ENCODE measurements around the gene GLIS2. TPM values are rescaled to one million over a fixed set of nuclear protein-coding genes. Genes with fewer than 3 reads are reported as not detected.

GLIS2 gene
- polyA plus RNA-seq, 6 donors from 2014 or later, result not detected

DNA sequence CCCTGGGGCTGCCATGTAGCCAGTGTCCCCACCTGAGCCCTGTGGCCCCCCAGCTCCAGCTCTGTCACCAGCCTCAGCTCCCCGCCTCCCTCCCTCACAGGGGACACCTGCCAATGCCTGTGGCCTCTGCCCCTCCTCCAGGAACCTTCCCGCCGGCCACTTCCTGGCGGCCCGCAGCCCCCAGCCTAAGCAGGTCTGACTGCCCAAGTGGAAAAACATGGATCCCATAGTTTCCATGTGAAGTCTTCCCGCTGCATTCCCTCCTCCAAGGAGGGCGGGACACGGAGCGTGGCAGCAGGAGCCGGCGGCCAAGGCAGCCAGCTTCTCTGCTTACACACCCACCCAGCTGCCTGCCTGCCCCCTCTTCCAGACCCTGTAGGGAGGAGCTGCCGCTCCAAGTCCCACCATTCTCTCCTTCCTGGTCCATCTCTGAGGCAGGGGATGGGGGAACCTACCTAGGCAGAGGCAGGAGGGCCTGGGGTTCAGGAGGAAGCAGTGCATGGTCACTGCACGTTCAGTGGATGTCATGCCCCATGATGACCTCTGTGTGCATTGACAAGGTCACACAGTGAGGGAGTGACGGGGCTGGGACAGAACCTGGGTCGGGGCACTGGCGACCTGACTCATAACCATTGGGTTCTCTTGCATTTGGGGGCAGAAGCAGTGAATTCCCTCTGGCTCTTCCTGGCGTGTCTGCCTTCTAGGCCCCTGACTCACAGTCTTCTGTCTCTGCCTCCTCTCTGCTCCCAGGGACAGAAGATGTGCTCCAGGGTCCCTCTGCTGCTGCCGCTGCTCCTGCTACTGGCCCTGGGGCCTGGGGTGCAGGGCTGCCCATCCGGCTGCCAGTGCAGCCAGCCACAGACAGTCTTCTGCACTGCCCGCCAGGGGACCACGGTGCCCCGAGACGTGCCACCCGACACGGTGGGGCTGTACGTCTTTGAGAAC lies 64.5 kb downstream of the GLIS2 start:
- H3K4me3 Mint-ChIP-seq, result peak overlapping the region in 2 of 8 donors; percentile 19 to 70
- H3K27me3 Mint-ChIP-seq, result no peaks in the 10 kb centered on the region
- H3K36me3 Mint-ChIP-seq, result peaks cover 0 to 7% of the 10 kb centered on the region in 2 donors
- H3K4me1 Mint-ChIP-seq, result peaks cover 0 to 11% (median 4%) of the 10 kb centered on the region in 3 donors
- ATAC-seq (ENCODE audit: low read depth in 2 of 2) (no peak), DNase-seq (no peak)
- no peaks in the 10 kb centered on the region for H3K9me3 Mint-ChIP-seq
- H3K27ac Mint-ChIP-seq, result peak overlapping the region in 1 of 6 donors; percentile 60

DNA sequence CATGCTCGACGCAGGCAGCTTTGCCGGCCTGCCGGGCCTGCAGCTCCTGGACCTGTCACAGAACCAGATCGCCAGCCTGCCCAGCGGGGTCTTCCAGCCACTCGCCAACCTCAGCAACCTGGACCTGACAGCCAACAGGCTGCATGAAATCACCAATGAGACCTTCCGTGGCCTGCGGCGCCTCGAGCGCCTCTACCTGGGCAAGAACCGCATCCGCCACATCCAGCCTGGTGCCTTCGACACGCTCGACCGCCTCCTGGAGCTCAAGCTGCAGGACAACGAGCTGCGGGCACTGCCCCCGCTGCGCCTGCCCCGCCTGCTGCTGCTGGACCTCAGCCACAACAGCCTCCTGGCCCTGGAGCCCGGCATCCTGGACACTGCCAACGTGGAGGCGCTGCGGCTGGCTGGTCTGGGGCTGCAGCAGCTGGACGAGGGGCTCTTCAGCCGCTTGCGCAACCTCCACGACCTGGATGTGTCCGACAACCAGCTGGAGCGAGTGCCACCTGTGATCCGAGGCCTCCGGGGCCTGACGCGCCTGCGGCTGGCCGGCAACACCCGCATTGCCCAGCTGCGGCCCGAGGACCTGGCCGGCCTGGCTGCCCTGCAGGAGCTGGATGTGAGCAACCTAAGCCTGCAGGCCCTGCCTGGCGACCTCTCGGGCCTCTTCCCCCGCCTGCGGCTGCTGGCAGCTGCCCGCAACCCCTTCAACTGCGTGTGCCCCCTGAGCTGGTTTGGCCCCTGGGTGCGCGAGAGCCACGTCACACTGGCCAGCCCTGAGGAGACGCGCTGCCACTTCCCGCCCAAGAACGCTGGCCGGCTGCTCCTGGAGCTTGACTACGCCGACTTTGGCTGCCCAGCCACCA lies 65.4 kb downstream of the GLIS2 start:
- H3K27ac Mint-ChIP-seq, result peak overlapping the region in 2 of 6 donors; percentile 68 to 78
- H3K9me3 Mint-ChIP-seq, result no peaks in the 10 kb centered on the region
- H3K4me1 Mint-ChIP-seq, result peaks cover 0 to 11% (median 4%) of the 10 kb centered on the region in 3 donors
- no peaks in the 10 kb centered on the region for H3K27me3 Mint-ChIP-seq
- peaks cover 0 to 7% of the 10 kb centered on the region in 2 donors for H3K36me3 Mint-ChIP-seq
- no peak overlapping the region for H3K4me3 Mint-ChIP-seq
- ATAC-seq (ENCODE audit: low read depth in 2 of 2), result no peak
- no peak for DNase-seq

DNA sequence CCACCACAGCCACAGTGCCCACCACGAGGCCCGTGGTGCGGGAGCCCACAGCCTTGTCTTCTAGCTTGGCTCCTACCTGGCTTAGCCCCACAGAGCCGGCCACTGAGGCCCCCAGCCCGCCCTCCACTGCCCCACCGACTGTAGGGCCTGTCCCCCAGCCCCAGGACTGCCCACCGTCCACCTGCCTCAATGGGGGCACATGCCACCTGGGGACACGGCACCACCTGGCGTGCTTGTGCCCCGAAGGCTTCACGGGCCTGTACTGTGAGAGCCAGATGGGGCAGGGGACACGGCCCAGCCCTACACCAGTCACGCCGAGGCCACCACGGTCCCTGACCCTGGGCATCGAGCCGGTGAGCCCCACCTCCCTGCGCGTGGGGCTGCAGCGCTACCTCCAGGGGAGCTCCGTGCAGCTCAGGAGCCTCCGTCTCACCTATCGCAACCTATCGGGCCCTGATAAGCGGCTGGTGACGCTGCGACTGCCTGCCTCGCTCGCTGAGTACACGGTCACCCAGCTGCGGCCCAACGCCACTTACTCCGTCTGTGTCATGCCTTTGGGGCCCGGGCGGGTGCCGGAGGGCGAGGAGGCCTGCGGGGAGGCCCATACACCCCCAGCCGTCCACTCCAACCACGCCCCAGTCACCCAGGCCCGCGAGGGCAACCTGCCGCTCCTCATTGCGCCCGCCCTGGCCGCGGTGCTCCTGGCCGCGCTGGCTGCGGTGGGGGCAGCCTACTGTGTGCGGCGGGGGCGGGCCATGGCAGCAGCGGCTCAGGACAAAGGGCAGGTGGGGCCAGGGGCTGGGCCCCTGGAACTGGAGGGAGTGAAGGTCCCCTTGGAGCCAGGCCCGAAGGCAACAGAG lies 66.3 kb downstream of the GLIS2 start:
- no peaks in the 10 kb centered on the region for H3K9me3 Mint-ChIP-seq
- peaks cover 0 to 11% (median 4%) of the 10 kb centered on the region in 3 donors for H3K4me1 Mint-ChIP-seq
- peak in 1 of 2 donors; percentile 8 for ATAC-seq (ENCODE audit: low read depth in 2 of 2)
- DNase-seq, result no peak
- no peak overlapping the region for H3K4me3 Mint-ChIP-seq
- H3K27ac Mint-ChIP-seq, result peak overlapping the region in 3 of 6 donors; percentile 41 to 78 (median 68)
- H3K36me3 Mint-ChIP-seq, result peaks cover 0 to 7% of the 10 kb centered on the region in 2 donors
- H3K27me3 Mint-ChIP-seq, result no peaks in the 10 kb centered on the region

DNA sequence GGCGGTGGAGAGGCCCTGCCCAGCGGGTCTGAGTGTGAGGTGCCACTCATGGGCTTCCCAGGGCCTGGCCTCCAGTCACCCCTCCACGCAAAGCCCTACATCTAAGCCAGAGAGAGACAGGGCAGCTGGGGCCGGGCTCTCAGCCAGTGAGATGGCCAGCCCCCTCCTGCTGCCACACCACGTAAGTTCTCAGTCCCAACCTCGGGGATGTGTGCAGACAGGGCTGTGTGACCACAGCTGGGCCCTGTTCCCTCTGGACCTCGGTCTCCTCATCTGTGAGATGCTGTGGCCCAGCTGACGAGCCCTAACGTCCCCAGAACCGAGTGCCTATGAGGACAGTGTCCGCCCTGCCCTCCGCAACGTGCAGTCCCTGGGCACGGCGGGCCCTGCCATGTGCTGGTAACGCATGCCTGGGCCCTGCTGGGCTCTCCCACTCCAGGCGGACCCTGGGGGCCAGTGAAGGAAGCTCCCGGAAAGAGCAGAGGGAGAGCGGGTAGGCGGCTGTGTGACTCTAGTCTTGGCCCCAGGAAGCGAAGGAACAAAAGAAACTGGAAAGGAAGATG lies 67.0 kb downstream of the GLIS2 start:
- peaks cover 0 to 7% (median 4%) of the 10 kb centered on the region in 3 donors for H3K4me1 Mint-ChIP-seq
- no peak overlapping the region for H3K4me3 Mint-ChIP-seq
- H3K9me3 Mint-ChIP-seq, result no peaks in the 10 kb centered on the region
- H3K27me3 Mint-ChIP-seq, result no peaks in the 10 kb centered on the region
- H3K27ac Mint-ChIP-seq, result peak overlapping the region in 2 of 6 donors; percentile 41 to 78
- DNase-seq (no peak), ATAC-seq (ENCODE audit: low read depth in 2 of 2) (no peak)
- peaks cover 0 to 7% of the 10 kb centered on the region in 2 donors for H3K36me3 Mint-ChIP-seq

DNA sequence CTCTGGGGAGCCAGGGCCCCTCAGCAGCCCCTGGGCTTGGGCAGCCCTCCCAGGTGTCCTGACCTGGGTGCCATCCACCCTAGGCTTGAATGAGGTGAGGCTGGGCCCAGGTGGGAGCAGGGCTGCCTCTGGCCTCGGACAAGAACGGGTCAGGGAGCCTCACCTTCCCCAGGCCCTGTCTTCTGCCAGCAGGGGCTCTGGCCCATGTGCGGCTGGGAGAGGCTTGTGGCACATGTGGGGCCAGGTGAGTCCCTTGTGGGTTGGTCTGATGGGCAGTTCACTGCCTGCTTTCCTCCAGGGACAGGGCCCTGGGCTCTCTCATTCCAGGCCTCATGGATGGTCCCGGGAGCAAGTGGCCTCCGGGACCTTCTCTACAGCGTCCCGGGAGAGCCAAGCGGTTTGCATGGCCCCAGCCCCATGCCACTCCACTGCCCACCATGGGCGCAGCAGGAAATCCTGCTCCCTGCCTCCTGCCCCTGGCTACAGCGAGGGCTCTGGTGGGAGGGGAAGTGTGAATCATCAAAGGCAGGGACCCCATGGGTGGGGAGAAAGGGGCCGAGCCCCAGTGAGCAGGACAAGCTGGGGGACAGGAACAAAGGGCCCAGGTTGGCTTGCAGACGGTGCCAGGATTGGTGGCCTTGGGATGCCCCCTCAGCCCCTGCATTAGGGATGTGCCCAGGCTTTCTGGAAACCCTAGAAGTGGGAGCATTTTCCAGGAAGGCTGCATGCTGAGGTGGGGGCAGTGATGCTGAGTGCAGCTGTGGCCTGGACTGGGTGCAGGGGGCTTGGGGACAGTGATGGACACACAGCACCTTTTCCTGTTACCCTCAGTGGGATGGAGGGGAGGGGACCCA lies 68.0 kb downstream of the GLIS2 start:
- peaks cover 0 to 7% of the 10 kb centered on the region in 2 donors for H3K36me3 Mint-ChIP-seq
- H3K27ac Mint-ChIP-seq, result peak overlapping the region in 1 of 6 donors; percentile 78
- H3K4me3 Mint-ChIP-seq, result peak overlapping the region in 1 of 8 donors; percentile 42
- DNase-seq (no peak), ATAC-seq (ENCODE audit: low read depth in 2 of 2) (no peak)
- H3K27me3 Mint-ChIP-seq, result no peaks in the 10 kb centered on the region
- peaks cover 0 to 4% (median 4%) of the 10 kb centered on the region in 3 donors for H3K4me1 Mint-ChIP-seq
- no peaks in the 10 kb centered on the region for H3K9me3 Mint-ChIP-seq

DNA sequence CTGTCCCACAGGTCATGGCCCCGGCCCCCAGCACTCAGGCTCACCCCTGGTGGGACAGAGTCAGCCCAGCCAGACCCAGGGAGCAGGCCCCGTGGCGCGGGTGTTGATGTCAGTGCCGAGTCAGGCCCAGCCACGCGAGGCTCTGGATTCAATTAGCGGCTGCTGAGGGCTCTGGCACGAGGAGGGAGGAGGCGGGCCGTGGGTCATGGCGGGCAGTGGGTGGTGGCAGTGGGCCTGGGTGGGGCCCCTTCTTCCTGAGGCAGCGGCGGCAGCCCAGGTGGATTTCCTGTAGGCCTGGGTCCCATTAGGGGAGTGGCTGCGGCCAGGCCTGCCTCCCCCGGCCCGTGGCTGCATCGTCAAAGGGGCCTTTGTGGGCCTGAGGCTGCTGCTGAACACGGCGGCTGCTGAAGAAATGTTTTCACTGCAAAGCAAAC lies 68.7 kb downstream of the GLIS2 start:
- Mint-ChIP-seq H3K4me3 (no peak overlapping the region), H3K9me3 (no peaks in the 10 kb centered on the region), H3K36me3 (peaks cover 0 to 7% of the 10 kb centered on the region in 2 donors), H3K27ac (peak overlapping the region in 1 of 6 donors; percentile 36), H3K4me1 (peaks cover 0 to 4% (median 4%) of the 10 kb centered on the region in 3 donors), H3K27me3 (no peaks in the 10 kb centered on the region)
- ATAC-seq (ENCODE audit: low read depth in 2 of 2) (no peak), DNase-seq (no peak)

DNA sequence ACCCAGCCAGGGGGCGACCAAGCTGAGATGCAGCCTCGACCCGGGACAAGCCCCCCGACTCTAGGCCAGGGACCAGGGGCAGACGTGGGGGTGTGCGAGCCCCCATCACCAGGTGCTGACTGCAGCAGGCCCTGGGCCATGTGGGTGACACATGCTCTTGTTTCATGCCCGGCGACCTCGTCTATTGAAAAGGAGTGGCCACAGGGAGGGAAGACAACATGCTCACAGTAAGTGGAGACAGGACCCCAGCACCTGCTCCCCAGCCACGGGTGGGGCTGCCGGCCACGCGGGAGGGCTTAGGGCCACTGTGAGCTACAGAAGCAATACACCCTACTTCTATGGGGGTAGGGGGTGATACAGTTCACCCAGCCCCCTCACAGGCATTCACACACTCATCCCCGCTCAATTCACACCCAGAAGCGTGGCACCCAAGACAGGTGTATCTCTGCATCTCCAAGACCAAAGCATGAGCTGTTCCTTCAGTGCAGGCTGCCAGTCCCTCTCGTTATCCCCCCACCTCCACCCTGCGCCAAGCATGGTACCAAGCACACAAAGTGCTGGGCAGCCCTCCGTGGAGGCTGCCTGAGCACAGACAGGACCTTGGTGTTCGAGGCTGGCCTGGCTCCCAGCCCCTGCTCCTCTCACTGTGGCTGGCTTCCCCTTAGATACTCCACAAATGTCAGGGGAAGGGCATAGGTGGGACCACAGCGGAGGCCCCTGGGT lies 69.4 kb downstream of the GLIS2 start:
- Mint-ChIP-seq H3K36me3 (peaks cover 0 to 7% of the 10 kb centered on the region in 2 donors), H3K27ac (peak overlapping the region in 3 of 6 donors; percentile 47 to 86 (median 78)), H3K27me3 (no peaks in the 10 kb centered on the region), H3K4me3 (peak overlapping the region in 1 of 8 donors; percentile 66), H3K4me1 (peaks cover 0 to 4% (median 2%) of the 10 kb centered on the region in 3 donors), H3K9me3 (no peaks in the 10 kb centered on the region)
- DNase-seq (no peak), ATAC-seq (ENCODE audit: low read depth in 2 of 2) (no peak)

DNA sequence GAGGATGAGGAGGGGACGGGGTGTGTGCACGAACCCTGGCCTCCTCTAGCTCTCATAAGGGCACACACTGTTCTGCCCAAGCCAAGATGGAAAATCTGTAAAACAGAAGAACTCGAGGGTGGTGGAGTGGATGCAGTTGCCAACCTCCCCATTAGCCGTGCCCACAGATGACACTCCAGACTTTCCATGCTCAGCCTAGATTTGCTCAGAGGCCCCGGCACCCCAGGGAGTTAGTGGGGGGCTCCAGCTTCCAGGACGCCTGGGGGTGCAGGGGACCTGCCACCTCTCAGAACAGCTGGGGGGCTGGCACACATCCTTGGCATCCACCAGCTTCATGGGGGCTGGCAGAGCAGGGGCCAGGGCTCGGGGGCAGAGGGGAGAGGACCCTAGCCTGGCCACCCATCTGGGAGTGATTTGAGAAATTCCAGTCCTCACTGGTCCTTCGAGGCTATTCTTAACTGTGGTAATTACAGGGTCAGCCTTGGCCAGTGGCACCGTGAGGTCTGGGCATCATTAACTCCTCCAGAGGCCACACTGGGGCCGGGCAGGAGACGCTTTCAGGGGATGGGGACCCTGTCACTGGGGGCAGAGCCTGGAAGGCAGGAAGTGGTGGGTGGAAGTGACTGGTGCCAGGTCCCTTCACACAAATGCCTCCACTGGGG lies 70.1 kb downstream of the GLIS2 start:
- Mint-ChIP-seq H3K36me3 (peaks cover 0 to 7% of the 10 kb centered on the region in 2 donors), H3K9me3 (no peaks in the 10 kb centered on the region), H3K4me1 (peaks cover 0 to 4% (median 0%) of the 10 kb centered on the region in 3 donors), H3K4me3 (peak overlapping the region in 1 of 8 donors; percentile 66), H3K27me3 (no peaks in the 10 kb centered on the region), H3K27ac (peak overlapping the region in 2 of 6 donors; percentile 78 to 86)
- DNase-seq (no peak), ATAC-seq (ENCODE audit: low read depth in 2 of 2) (no peak)

DNA sequence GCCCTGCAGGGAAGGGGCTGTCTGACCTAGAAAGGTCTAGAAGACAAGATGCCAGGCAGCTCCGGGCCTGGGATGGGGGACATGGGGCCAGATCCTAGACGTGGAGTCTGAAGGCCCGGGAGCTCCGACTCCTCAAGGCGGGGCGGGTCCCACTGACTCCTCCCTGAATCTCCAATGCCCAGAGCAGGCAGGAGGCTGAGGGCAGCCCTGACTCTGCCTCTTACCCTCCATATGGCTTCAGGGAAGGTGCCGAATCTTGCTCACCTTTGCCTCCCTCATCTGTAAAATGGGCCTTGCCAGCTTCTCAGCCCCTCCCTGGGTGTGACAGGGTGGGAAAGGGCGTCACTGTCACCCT lies 70.6 kb downstream of the GLIS2 start:
- Mint-ChIP-seq H3K9me3 (no peaks in the 10 kb centered on the region), H3K4me3 (no peak overlapping the region), H3K27ac (peak overlapping the region in 1 of 6 donors; percentile 78), H3K27me3 (no peaks in the 10 kb centered on the region), H3K4me1 (peaks cover 0 to 4% (median 0%) of the 10 kb centered on the region in 3 donors), H3K36me3 (peaks cover 0 to 7% of the 10 kb centered on the region in 2 donors)
- no peak for ATAC-seq (ENCODE audit: low read depth in 2 of 2)
- DNase-seq, result no peak

DNA sequence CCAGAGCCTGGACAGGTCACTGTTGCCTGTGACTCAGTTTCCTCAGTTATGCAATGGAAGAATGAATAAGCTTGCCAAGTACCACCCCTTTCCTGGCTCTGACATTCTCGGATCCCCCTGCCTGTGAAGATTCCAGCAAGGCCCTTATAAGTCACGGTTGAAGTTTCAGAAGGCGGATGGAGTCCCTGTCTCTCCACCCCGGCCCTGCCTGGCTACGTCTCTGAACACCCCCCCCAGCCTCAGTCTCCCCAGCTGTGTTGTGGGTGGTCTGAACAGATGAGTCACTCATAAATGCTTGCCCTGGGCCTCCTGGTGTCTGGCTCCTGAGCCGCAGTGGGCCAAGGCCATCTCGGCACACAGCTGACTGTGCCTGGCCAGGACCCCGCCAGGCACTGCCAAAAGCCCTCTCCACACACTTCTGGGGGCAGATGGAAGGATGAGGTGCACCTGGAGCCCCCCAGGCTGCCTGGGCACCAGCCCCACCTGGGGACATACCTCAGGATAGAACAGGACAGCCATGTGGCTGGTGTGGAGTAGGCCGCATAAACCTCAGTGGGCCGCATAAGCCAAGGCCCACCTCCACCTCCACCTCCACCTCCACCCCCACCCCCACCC lies 71.2 kb downstream of the GLIS2 start:
- ATAC-seq (ENCODE audit: low read depth in 2 of 2) (no peak), DNase-seq (no peak)
- Mint-ChIP-seq H3K9me3 (no peaks in the 10 kb centered on the region), H3K4me3 (no peak overlapping the region), H3K36me3 (peaks cover 0 to 7% of the 10 kb centered on the region in 2 donors), H3K27me3 (no peaks in the 10 kb centered on the region), H3K4me1 (peaks cover 0 to 4% (median 0%) of the 10 kb centered on the region in 3 donors), H3K27ac (peak overlapping the region in 2 of 6 donors; percentile 65 to 78)

Measured in naive B cell (primary cell).